ENCODE results near the gene REELD1. TPM values are rescaled to one million over a fixed set of nuclear protein-coding genes. Genes with fewer than 3 reads are reported as not detected.

Gene REELD1
- total RNA-seq, 1 donor from 2014 or later, result not detected

- TF ChIP-seq CTCF (conservative IDR thresholded peaks at IDR 0.05; ENCODE audit: low read depth, low read length), result no peak
- DNase-seq (ENCODE audit: low read depth), result no peak
- H3K4me3 ChIP-seq (ENCODE audit: low read depth, low read length), result no peak overlapping the region
These were observed 36.2 kb upstream of the REELD1 start for GRCh38 chr4:146178126-146178525.

- H3K4me3 ChIP-seq (ENCODE audit: low read depth, low read length), result no peak overlapping the region
- no peak for DNase-seq (ENCODE audit: low read depth)
- no peak for TF ChIP-seq CTCF (conservative IDR thresholded peaks at IDR 0.05; ENCODE audit: low read depth, low read length)
These were observed 34.5 kb upstream of the REELD1 start for GRCh38 chr4:146179784-146180370.

- DNase-seq (ENCODE audit: low read depth), result no peak
- H3K4me3 ChIP-seq (ENCODE audit: low read depth, low read length), result no peak overlapping the region
- no peak for TF ChIP-seq CTCF (conservative IDR thresholded peaks at IDR 0.05; ENCODE audit: low read depth, low read length)
These were observed 31.9 kb upstream of the REELD1 start for GRCh38 chr4:146182443-146182842.

- TF ChIP-seq CTCF (conservative IDR thresholded peaks at IDR 0.05; ENCODE audit: low read depth, low read length), result no peak
- H3K4me3 ChIP-seq (ENCODE audit: low read depth, low read length), result no peak overlapping the region
- no peak for DNase-seq (ENCODE audit: low read depth)
These were observed 31.1 kb upstream of the REELD1 start for GRCh38 chr4:146183209-146183608.

- H3K4me3 ChIP-seq (ENCODE audit: low read depth, low read length), result no peak overlapping the region
- DNase-seq (ENCODE audit: low read depth), result no peak
- TF ChIP-seq CTCF (conservative IDR thresholded peaks at IDR 0.05; ENCODE audit: low read depth, low read length), result no peak
These were observed 28.3 kb upstream of the REELD1 start for GRCh38 chr4:146186041-146186440.

- no peak for TF ChIP-seq CTCF (conservative IDR thresholded peaks at IDR 0.05; ENCODE audit: low read depth, low read length)
- H3K4me3 ChIP-seq (ENCODE audit: low read depth, low read length), result no peak overlapping the region
- no peak for DNase-seq (ENCODE audit: low read depth)
These were observed 27.7 kb upstream of the REELD1 start for GRCh38 chr4:146186596-146186995.

- TF ChIP-seq CTCF (conservative IDR thresholded peaks at IDR 0.05; ENCODE audit: low read depth, low read length), result no peak
- DNase-seq (ENCODE audit: low read depth), result no peak
- no peak overlapping the region for H3K4me3 ChIP-seq (ENCODE audit: low read depth, low read length)
These were observed 23.9 kb upstream of the REELD1 start for GRCh38 chr4:146190456-146190855.
